MM.1S (cell line): ENCODE data around the gene TRIM38.

Experiments used
- DNase-seq: peaks from one replicate; pipeline ENCODE4 v3.0.0-alpha.2; 2015
- H2AFZ ChIP-seq: fragments of 300-600 bp; sonication (generic); 2 replicates; pipeline ENCODE4 v1.6.0; 2016; ENCODE audit warnings: antibody characterized with exemption, low read length
- H3F3A ChIP-seq: fragments of 300-600 bp; sonication (generic); 2 replicates; pipeline ENCODE4 v1.6.1; 2016; ENCODE audit warnings: mild to moderate bottlenecking, antibody characterized with exemption, low read length, moderate library complexity, mixed read lengths; ENCODE audit not compliant: insufficient read depth
- H3K27ac ChIP-seq: fragments of 300-600 bp; sonication (generic); 2 replicates; pipeline ENCODE4 v1.5.1; 2016; ENCODE audit warnings: mild to moderate bottlenecking, low read length
- H3K27me3 ChIP-seq: fragments of 300-600 bp; sonication (generic); replicated peaks from 2 replicates; pipeline ENCODE4 v1.6.0; 2016; ENCODE audit warnings: low read length; ENCODE audit not compliant: insufficient read depth
- H3K36me3 ChIP-seq: fragments of 300-600 bp; sonication (generic); replicated peaks from 2 replicates; pipeline ENCODE4 v1.6.1; 2016; ENCODE audit warnings: mild to moderate bottlenecking, low read length, mixed read lengths; ENCODE audit not compliant: insufficient read depth
- H3K4me1 ChIP-seq: fragments of 300-600 bp; sonication (generic); 2 replicates; pipeline ENCODE4 v1.6.1; 2016; ENCODE audit warnings: low read length, mixed read lengths
- H3K4me2 ChIP-seq: fragments of 300-600 bp; sonication (generic); 2 replicates; pipeline ENCODE4 v1.6.0; 2016; ENCODE audit warnings: low read depth, low read length
- H3K4me3 ChIP-seq: fragments of 300-600 bp; sonication (generic); 2 replicates; pipeline ENCODE4 v1.5.1; 2016; ENCODE audit warnings: low read length, mixed read lengths
- H3K79me2 ChIP-seq: fragments of 300-600 bp; sonication (generic); 2 replicates; pipeline ENCODE4 v1.6.1; 2016; ENCODE audit warnings: mixed run types, low read length, mixed read lengths
- H3K9ac ChIP-seq: fragments of 300-600 bp; sonication (generic); 2 replicates; pipeline ENCODE4 v1.6.1; 2016; ENCODE audit warnings: low read length, mixed read lengths
- H3K9me2 ChIP-seq: fragments of 300-600 bp; sonication (generic); replicated peaks from 2 replicates; pipeline ENCODE4 v1.6.1; 2016; ENCODE audit warnings: mild to moderate bottlenecking, low read length, mixed read lengths; ENCODE audit not compliant: insufficient read depth
- H3K9me3 ChIP-seq: fragments of 300-600 bp; sonication (generic); replicated peaks from 2 replicates; pipeline ENCODE4 v1.6.1; 2016; ENCODE audit warnings: mild to moderate bottlenecking, low read length, mixed read lengths; ENCODE audit not compliant: insufficient read depth
- H4K20me1 ChIP-seq: fragments of 300-600 bp; sonication (generic); 2 replicates; pipeline ENCODE4 v1.6.1; 2016; ENCODE audit warnings: mild to moderate bottlenecking, low read length, moderate library complexity, mixed read lengths; ENCODE audit not compliant: insufficient read depth
- EZH2 ChIP-seq: fragments of 300-600 bp; sonication (generic); optimal IDR thresholded peaks from 2 replicates; pipeline ENCODE3; 2017; ENCODE audit warnings: low read depth, mild to moderate bottlenecking, antibody characterized with exemption, low read length, mixed read lengths
- EZH2phosphoT487 ChIP-seq: fragments of 300-600 bp; sonication (generic); IDR thresholded peaks from 2 replicates; pipeline ENCODE4 v1.6.1; 2018; ENCODE audit warnings: antibody characterized with exemption, low read length
- TF ChIP-seq, protein P1 (sequence below): fragments of 300-600 bp; sonication (generic); IDR thresholded peaks from 2 replicates; pipeline ENCODE4 v1.5.1; 2016; ENCODE audit warnings: antibody characterized with exemption, low read length, mixed read lengths

Gene TRIM38

DNA sequence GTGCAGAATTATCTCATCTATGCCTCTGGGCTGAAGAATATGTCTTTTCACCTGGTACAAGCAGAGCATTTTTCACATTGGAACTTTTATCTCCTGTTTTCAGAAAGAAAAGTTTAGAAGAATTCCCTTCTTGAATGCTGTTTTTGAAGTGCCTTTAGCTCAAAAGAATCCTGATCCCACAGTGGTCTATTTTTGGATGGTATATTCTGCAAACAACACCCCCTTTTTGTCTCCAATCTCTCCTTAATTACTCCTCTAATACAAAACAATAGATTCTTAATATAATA is 66.9 kb downstream of the TRIM38 start:
- Histone ChIP-seq H4K20me1 (no peaks in the 10 kb centered on the region), H3K9ac (no peak overlapping the region), H3F3A (peaks cover 64% of the 10 kb centered on the region), H3K4me3 (no peak overlapping the region), H3K4me1 (peaks cover 37% of the 10 kb centered on the region), H3K4me2 (no peak overlapping the region), H2AFZ (no peak overlapping the region), H3K9me3 (no peaks in the 10 kb centered on the region), H3K27me3 (no peaks in the 10 kb centered on the region), H3K9me2 (no peaks in the 10 kb centered on the region), H3K27ac (no peak overlapping the region), H3K79me2 (no peaks in the 10 kb centered on the region), H3K36me3 (no peaks in the 10 kb centered on the region)
- DNase-seq: no peak
- TF ChIP-seq, protein P1, sequence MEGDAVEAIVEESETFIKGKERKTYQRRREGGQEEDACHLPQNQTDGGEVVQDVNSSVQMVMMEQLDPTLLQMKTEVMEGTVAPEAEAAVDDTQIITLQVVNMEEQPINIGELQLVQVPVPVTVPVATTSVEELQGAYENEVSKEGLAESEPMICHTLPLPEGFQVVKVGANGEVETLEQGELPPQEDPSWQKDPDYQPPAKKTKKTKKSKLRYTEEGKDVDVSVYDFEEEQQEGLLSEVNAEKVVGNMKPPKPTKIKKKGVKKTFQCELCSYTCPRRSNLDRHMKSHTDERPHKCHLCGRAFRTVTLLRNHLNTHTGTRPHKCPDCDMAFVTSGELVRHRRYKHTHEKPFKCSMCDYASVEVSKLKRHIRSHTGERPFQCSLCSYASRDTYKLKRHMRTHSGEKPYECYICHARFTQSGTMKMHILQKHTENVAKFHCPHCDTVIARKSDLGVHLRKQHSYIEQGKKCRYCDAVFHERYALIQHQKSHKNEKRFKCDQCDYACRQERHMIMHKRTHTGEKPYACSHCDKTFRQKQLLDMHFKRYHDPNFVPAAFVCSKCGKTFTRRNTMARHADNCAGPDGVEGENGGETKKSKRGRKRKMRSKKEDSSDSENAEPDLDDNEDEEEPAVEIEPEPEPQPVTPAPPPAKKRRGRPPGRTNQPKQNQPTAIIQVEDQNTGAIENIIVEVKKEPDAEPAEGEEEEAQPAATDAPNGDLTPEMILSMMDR: no peak
- no peak for TF ChIP-seq EZH2
- no peak for TF ChIP-seq EZH2phosphoT487

DNA sequence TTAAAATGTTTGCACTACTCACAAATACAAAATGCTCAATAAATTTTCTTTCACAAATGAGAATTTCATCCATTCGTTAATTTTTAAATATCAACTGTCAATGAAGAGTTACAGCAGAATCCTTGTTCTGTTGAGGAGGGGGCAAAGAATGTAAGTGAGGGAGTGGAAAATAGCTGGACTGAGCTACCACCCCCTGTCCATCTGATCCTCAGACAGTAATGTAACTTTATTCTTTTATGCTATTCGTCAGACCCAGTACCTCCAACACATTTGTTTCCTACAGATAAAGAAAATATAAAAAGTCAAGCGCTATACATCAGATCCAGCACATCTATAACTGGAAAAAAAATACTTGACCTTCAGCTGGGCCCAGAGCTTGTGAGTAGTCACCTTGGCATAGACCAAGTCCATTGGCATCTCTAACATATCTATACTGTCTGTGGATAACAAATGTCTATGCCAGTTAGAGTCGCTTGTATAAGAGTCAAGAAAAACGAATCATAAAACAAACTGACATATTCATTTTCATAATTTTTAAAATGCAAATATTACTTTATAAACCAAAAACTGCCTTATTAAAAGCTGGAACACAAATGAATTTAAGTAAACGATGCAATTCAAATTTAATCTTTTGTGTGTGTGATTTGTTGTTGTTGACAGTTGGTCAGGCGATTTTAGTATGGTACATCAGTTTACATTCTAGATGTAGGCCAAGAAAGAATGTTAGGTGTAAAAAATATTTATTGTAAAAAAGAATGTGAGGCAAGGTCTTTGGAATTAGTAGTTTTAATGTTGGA is 67.5 kb downstream of the TRIM38 start:
- TF ChIP-seq EZH2phosphoT487 (no peak), EZH2 (no peak)
- TF ChIP-seq, protein P1: no peak
- Histone ChIP-seq H3K9me3 (no peaks in the 10 kb centered on the region), H3K9me2 (no peaks in the 10 kb centered on the region), H3K79me2 (no peaks in the 10 kb centered on the region), H3K27me3 (no peaks in the 10 kb centered on the region), H3K36me3 (no peaks in the 10 kb centered on the region), H3K9ac (no peak overlapping the region), H3K4me1 (peaks cover 38% of the 10 kb centered on the region), H2AFZ (no peak overlapping the region), H3F3A (peaks cover 63% of the 10 kb centered on the region), H3K27ac (peak overlapping the region; percentile 7; the same call in 1 of the 2 replicates), H3K4me2 (peak overlapping the region; percentile 37; the same call in 1 of the 2 replicates), H4K20me1 (no peaks in the 10 kb centered on the region), H3K4me3 (no peak overlapping the region)
- no peak for DNase-seq

DNA sequence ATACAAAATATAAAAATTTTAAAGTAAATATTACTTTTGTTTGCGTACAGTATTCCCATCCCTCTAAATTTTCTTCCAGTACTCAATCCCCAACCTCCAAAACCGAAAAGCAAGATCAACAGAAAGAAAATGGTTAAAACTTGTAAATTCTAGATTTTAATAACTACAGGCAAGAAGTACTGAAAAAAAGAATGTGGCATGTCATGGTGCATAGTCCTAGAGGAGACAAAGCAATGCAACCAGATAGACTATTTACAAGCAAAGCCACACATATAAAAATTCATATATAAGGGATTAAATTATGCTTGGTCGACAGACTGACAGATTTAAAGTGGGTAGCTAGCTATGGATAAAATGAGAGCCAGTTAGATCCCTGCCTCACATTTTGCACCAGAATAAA is 68.1 kb downstream of the TRIM38 start:
- Histone ChIP-seq H4K20me1 (no peaks in the 10 kb centered on the region), H3K27ac (peak overlapping the region; percentile 98; the same call in 1 of the 2 replicates), H3K9ac (peak overlapping the region; percentile 41; the same call in 1 of the 2 replicates), H3F3A (peaks cover 57% of the 10 kb centered on the region), H3K9me3 (no peaks in the 10 kb centered on the region), H2AFZ (no peak overlapping the region), H3K79me2 (no peaks in the 10 kb centered on the region), H3K4me3 (peak overlapping the region; percentile 27; the same call in 1 of the 2 replicates), H3K4me1 (peaks cover 32% of the 10 kb centered on the region), H3K4me2 (peak overlapping the region; percentile 52; the same call in 1 of the 2 replicates), H3K36me3 (no peaks in the 10 kb centered on the region), H3K9me2 (no peaks in the 10 kb centered on the region), H3K27me3 (no peaks in the 10 kb centered on the region)
- DNase-seq: no peak
- no peak for TF ChIP-seq EZH2phosphoT487
- TF ChIP-seq, protein P1: no peak
- TF ChIP-seq EZH2: no peak
